OCI-LY1 (cell line): ENCODE measurements around the gene PTGS1.
"Not testable (repeated sequence)": the region's sequence is repeated elsewhere in the genome, so short reads cannot be mapped to it uniquely, and the experiment has no call there.

Experiments
- H2AFZ ChIP-seq: fragments of 200-600 bp; sonication (generic), shearing (Covaris generic); 2 replicates; pipeline ENCODE4 v1.6.0; 2014; ENCODE audit warnings: antibody characterized with exemption, mild to moderate bottlenecking, low read length
- H3F3A ChIP-seq: fragments of 200-600 bp; sonication (generic), shearing (Covaris generic); 2 replicates; pipeline ENCODE4 v1.6.0; 2014; ENCODE audit warnings: mild to moderate bottlenecking, antibody characterized with exemption, low read length, moderate library complexity; ENCODE audit not compliant: insufficient read depth
- H3K27ac ChIP-seq: fragments of 200-600 bp; sonication (generic); 2 replicates; pipeline ENCODE4 v1.5.1; 2014; ENCODE audit warnings: low read length, mixed run types, mild to moderate bottlenecking, low read depth; ENCODE audit not compliant: poor library complexity, severe bottlenecking
- H3K27me3 ChIP-seq: fragments of 200-600 bp; sonication (generic); 2 replicates; pipeline ENCODE4 v1.6.0; 2014; ENCODE audit warnings: antibody characterized with exemption, mild to moderate bottlenecking, low read length, moderate library complexity; ENCODE audit not compliant: insufficient read depth
- H3K36me3 ChIP-seq: fragments of 200-600 bp; sonication (generic); 2 replicates; pipeline ENCODE4 v1.6.1; 2014; ENCODE audit warnings: mild to moderate bottlenecking, antibody characterized with exemption, low read length, moderate library complexity, mixed read lengths; ENCODE audit not compliant: insufficient read depth
- H3K4me1 ChIP-seq: fragments of 200-600 bp; sonication (generic); 2 replicates; pipeline ENCODE4 v1.5.1; 2014; ENCODE audit warnings: mild to moderate bottlenecking, low read length, moderate library complexity; ENCODE audit not compliant: insufficient read depth, severe bottlenecking
- H3K4me2 ChIP-seq: fragments of 200-600 bp; sonication (generic), shearing (Covaris generic); 2 replicates; pipeline ENCODE4 v1.6.1; 2014; ENCODE audit warnings: low read length
- H3K4me3 ChIP-seq: fragments of 200-600 bp; sonication (generic); 2 replicates; pipeline ENCODE4 v1.5.1; 2014; ENCODE audit warnings: low read length, low read depth, mild to moderate bottlenecking, mixed read lengths; ENCODE audit not compliant: poor library complexity, severe bottlenecking
- H3K79me2 ChIP-seq: fragments of 200-600 bp; shearing (Covaris generic); 2 replicates; pipeline ENCODE4 v1.6.1; 2016; ENCODE audit warnings: mixed run types, low read length, mixed read lengths; ENCODE audit not compliant: insufficient read depth
- H3K9ac ChIP-seq: fragments of 200-600 bp; sonication (generic), shearing (Covaris generic); 2 replicates; pipeline ENCODE4 v1.6.1; 2014; ENCODE audit warnings: mild to moderate bottlenecking, low read length, mixed read lengths
- H3K9me2 ChIP-seq: fragments of 200-600 bp; sonication (generic), shearing (Covaris generic); 2 replicates; pipeline ENCODE4 v1.6.1; 2014; ENCODE audit warnings: low read depth, mild to moderate bottlenecking, low read length, mixed read lengths
- H3K9me3 ChIP-seq: fragments of 200-600 bp; shearing (Covaris generic); 2 replicates; pipeline ENCODE4 v1.6.1; 2014; ENCODE audit warnings: low read length, mixed read lengths
- H4K20me1 ChIP-seq: fragments of 200-600 bp; sonication (generic), shearing (Covaris generic); 2 replicates; pipeline ENCODE4 v1.6.0; 2016; ENCODE audit warnings: mild to moderate bottlenecking, low read length; ENCODE audit not compliant: insufficient read depth
- EZH2 ChIP-seq: fragments of 200-600 bp; sonication (generic), shearing (Covaris generic); IDR thresholded peaks from 2 replicates; pipeline ENCODE4 v1.8.0; 2017; ENCODE audit warnings: borderline replicate concordance, mixed run types, mild to moderate bottlenecking, antibody characterized with exemption, low read length, moderate library complexity, mixed read lengths
- TF ChIP-seq, protein P1 (sequence below): fragments of 200-600 bp; sonication (generic), shearing (Covaris generic); IDR thresholded peaks from 2 replicates; pipeline ENCODE4 v1.5.1; 2017; ENCODE audit warnings: mild to moderate bottlenecking, antibody characterized with exemption, low read length, moderate library complexity, mixed read lengths

Gene PTGS1

DNA sequence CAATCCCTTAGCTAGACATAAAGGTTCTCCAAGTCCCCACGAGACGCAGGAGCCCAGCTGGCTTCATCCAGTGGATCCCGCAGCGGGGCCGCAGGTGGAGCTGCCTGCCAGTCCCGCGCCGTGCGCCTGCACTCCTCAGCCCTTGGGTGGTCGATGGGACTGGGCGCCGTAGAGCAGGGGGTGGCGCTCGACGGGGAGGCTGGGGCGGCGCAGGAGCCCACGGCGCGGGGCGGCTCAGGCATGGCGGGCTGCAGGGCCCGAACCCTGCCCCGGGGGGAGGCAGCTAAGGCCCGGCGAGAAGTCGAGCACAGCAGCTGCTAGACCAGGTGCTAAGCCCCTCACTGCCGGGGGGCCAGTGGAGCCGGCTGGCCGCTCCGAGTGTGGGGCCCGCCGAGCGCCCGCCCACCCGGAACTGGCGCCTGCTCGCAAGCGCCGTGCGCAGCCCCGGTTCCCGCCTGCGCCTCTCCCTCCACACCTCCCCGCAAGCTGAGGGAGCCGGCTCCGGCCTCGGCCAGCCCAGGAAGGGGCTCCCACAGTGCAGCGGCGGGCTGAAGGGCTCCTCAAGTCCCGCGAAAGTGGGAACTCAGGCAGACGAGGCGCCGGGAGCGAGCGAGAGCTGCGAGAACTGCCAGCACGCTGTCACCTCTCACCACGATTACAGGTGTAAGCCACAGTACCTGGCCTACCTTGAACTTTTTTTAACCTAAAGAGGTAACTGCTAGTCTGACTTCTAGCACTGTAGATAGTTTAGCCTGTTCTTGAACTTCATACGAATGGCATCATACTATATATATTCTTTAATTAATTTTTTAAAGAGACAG lies 35.5 kb downstream of the PTGS1 start:
- H3K4me2 ChIP-seq: no peak overlapping the region
- H3K27ac ChIP-seq: no peak overlapping the region
- TF ChIP-seq, protein P1, sequence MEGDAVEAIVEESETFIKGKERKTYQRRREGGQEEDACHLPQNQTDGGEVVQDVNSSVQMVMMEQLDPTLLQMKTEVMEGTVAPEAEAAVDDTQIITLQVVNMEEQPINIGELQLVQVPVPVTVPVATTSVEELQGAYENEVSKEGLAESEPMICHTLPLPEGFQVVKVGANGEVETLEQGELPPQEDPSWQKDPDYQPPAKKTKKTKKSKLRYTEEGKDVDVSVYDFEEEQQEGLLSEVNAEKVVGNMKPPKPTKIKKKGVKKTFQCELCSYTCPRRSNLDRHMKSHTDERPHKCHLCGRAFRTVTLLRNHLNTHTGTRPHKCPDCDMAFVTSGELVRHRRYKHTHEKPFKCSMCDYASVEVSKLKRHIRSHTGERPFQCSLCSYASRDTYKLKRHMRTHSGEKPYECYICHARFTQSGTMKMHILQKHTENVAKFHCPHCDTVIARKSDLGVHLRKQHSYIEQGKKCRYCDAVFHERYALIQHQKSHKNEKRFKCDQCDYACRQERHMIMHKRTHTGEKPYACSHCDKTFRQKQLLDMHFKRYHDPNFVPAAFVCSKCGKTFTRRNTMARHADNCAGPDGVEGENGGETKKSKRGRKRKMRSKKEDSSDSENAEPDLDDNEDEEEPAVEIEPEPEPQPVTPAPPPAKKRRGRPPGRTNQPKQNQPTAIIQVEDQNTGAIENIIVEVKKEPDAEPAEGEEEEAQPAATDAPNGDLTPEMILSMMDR: no peak
- TF ChIP-seq EZH2: no peak
- no peaks in the 10 kb centered on the region for H3K4me1 ChIP-seq
- H3K9me2 ChIP-seq: no peaks in the 10 kb centered on the region
- no peaks in the 10 kb centered on the region for H3K9me3 ChIP-seq
- no peaks in the 10 kb centered on the region for H4K20me1 ChIP-seq
- H3K36me3 ChIP-seq: no peaks in the 10 kb centered on the region
- H3K9ac ChIP-seq: no peak overlapping the region
- H3F3A ChIP-seq: no peaks in the 10 kb centered on the region
- no peak overlapping the region for H3K4me3 ChIP-seq
- no peaks in the 10 kb centered on the region for H3K79me2 ChIP-seq
- H2AFZ ChIP-seq: no peak overlapping the region
- no peaks in the 10 kb centered on the region for H3K27me3 ChIP-seq

DNA sequence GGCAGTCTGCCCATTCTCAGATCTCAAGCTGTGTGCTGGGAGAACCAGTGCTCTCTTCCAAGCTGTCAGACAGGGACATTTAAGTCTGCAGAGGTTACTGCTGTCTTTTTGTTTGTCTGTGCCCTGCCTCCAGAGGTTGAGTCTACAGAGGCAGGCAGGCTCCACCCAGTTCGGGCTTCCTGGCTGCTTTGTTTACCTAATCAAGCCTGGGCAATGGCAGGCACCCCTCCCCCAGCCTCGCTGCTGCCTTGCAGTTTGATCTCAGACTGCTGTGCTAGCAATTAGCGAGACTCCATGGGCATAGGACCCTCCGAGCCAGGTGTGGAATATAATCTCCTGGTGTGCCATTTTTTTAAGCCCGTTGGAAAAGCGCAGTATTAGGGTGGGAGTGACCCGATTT lies 43.3 kb downstream of the PTGS1 start:
- H2AFZ ChIP-seq, H3K4me2 ChIP-seq, H3K27ac ChIP-seq, H3K9me3 ChIP-seq, H3K9ac ChIP-seq, H3K36me3 ChIP-seq, H3K4me3 ChIP-seq, H3K9me2 ChIP-seq, H3K4me1 ChIP-seq, H3K27me3 ChIP-seq, H3F3A ChIP-seq, H3K79me2 ChIP-seq, H4K20me1 ChIP-seq: not testable (repeated sequence)

DNA sequence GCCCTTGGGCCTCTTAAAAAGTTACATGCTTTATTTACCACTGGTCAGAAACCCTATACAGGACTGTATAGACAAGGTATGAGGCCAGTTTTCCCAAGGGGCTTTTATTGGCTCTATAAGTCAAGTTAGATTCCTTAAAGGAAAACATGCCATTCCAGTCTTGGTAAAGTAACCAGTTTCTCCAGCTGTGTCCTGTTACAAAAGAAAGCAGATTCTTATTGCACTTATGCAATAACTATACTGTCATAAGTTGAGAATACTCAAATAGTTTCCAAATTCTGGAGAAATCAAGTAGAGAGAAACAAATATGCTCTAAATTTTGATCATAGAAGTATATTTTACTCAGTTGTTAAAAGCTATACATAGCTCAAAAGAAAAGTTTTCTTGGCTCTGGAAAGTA lies 47.2 kb downstream of the PTGS1 start:
- no peak overlapping the region for H3K9ac ChIP-seq
- H3F3A ChIP-seq: no peaks in the 10 kb centered on the region

More for the DNA sequence above, 47.2 kb downstream of the PTGS1 start:
- Histone ChIP-seq H3K4me2 (no peak overlapping the region), H3K27me3 (no peaks in the 10 kb centered on the region), H2AFZ (no peak overlapping the region), H3K4me1 (no peaks in the 10 kb centered on the region), H3K9me3 (0 out of 2 replicates have a peak, but pooled peaks cover 13% of the 10 kb centered on the region), H3K4me3 (no peak overlapping the region), H3K36me3 (no peaks in the 10 kb centered on the region; the same call in 1 of the 2 replicates), H4K20me1 (no peaks in the 10 kb centered on the region), H3K27ac (no peak overlapping the region), H3K9me2 (no peaks in the 10 kb centered on the region), H3K79me2 (no peaks in the 10 kb centered on the region)
- TF ChIP-seq, protein P1: no peak
- TF ChIP-seq EZH2: no peak
